ENCODE results near the gene IRAK4.
A peak's percentile ranks its signal among the peaks of the same experiment; 100 is the strongest.

IRAK4 gene

GRCh38 chr12:43835656-43836474 is 77.1 kb downstream of the IRAK4 start, which contains the start of gene TMEM117:
Gene TMEM117, plus strand, starts transcription at chr12:43836081.
- peak; percentile 4 to 13 for DNase-seq (ENCODE audit: low read depth in 2 of 2)

- DNase-seq (ENCODE audit: low read depth in 2 of 2): no peak
These were observed 77.8 kb downstream of the IRAK4 start for GRCh38 chr12:43836475-43836989.

Measured in stimulated activated CD4-positive, alpha-beta T cell treated with anti-CD3 and anti-CD28 coated beads, Interleukin-1b, Interleukin-23, amount 100 ng/mL, for 1 hour (primary cell).